ENCODE results near the gene STK16. TPM values are rescaled to one million over a fixed set of nuclear protein-coding genes. Genes with fewer than 3 reads are reported as not detected.

The STK16 gene
- total and polyA plus RNA-seq, 2 of the 13 experiments (the other 11 are each of a cell fraction or from before 2014, with no cell fraction given), result 28.0 to 50.9 TPM

DNA sequence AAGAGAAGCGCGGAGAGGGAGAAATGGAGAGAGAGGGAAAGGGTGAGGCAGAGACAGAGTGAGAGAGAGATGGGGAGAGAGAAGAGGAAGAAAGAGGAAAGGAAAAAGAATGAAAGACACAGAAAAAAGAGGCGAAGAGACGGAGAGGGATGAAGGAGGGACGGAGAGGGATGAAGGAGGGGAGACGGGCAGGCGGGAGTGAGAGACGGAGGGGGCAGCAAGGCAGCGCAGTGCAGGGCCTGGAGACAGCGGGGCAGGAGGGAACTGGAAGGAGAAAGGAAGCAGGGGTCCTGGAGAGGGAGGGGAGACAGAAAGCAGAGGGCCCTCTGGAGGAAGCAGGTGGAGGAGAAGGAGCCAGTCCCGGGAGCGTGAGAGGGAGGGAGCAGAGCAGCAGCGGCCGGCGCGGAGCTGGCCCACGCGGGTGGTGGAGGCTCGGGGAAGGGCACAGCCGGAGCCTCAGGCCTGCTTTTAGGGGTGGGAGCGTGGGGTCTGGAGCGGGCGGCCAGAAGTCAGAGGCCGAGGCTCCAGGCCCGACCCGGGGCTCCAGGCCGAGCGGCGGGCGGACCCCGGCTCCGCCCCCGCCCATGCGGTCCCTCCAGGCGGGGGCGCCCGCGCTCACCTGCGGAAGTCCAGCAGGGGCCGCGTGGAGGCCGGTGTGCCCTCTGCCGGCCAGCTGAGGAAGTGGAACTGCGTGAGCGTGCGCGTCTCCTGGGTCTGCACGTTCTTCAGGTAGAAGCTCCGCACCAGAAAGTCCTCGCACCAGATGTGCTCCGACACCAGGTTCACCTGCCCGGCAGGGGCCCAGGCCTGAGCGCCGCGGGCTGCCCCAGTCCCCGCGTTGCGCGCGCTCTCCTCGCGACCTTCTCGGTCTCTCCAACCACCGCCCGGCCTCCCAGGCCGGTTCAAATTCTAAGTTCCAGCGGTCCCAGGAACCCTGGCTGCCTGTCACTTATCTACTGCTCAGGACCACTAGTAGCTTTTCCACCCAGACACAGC lies 49.4 kb downstream of the STK16 start (continued):
- TF ChIP-seq, protein P1, sequence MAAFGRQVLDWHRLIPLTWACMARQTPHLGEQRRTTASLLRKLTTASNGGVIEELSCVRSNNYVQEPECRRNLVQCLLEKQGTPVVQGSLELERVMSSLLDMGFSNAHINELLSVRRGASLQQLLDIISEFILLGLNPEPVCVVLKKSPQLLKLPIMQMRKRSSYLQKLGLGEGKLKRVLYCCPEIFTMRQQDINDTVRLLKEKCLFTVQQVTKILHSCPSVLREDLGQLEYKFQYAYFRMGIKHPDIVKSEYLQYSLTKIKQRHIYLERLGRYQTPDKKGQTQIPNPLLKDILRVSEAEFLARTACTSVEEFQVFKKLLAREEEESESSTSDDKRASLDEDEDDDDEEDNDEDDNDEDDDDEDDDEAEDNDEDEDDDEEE (CRISPR knock-in tag; IDR thresholded peaks at IDR 0.05), result peak; percentile 63; the same call in 1 of the 2 replicates
- TF ChIP-seq POGZ (CRISPR knock-in tag; IDR thresholded peaks at IDR 0.05) (peak; percentile 78), ZNF660 (CRISPR knock-in tag; IDR thresholded peaks at IDR 0.05; ENCODE audit: borderline replicate concordance, low read depth) (no peak), TBX2 (CRISPR knock-in tag; IDR thresholded peaks at IDR 0.05; ENCODE audit: borderline replicate concordance) (peak; percentile 87), EEA1 (CRISPR knock-in tag; IDR thresholded peaks at IDR 0.05; ENCODE audit: borderline replicate concordance) (peak; percentile 89; the same call in 1 of the 2 replicates), ZNF552 (CRISPR knock-in tag; IDR thresholded peaks at IDR 0.05; ENCODE audit: borderline replicate concordance) (peak; percentile 54; the same call in 1 of the 2 replicates), ZNF709 (CRISPR knock-in tag; IDR thresholded peaks at IDR 0.05) (peak; percentile 80), MTA1 (CRISPR knock-in tag; IDR thresholded peaks at IDR 0.05; ENCODE audit: borderline replicate concordance) (peak; percentile 88; the same call in 1 of the 2 replicates), ATF7 (IDR thresholded peaks at IDR 0.05) (no peak), ATF7 (CRISPR knock-in tag; IDR thresholded peaks at IDR 0.05) (peak; percentile 76), ZNF841 (CRISPR knock-in tag; IDR thresholded peaks at IDR 0.05; ENCODE audit: borderline replicate concordance) (no peak), KLF9 (CRISPR knock-in tag; IDR thresholded peaks at IDR 0.05; ENCODE audit: low read depth) (0 out of 2 replicates have a peak, but pooled peaks have one; percentile 34), RBM22 (optimal IDR thresholded peaks at IDR 0.05; ENCODE audit: low read length) (no peak), ZNF138 (CRISPR knock-in tag; IDR thresholded peaks at IDR 0.05; ENCODE audit: low read depth) (peak; percentile 84; the same call in 1 of the 2 replicates), TOPORS (CRISPR knock-in tag; IDR thresholded peaks at IDR 0.05) (peak; percentile 80; the same call in 1 of the 2 replicates), SIX1 (CRISPR knock-in tag; IDR thresholded peaks at IDR 0.05; ENCODE audit: borderline replicate concordance) (no peak), ZNF160 (CRISPR knock-in tag; IDR thresholded peaks at IDR 0.05) (peak; percentile 67; the same call in 1 of the 2 replicates), ZNF343 (CRISPR knock-in tag; IDR thresholded peaks at IDR 0.05) (0 out of 2 replicates have a peak, but pooled peaks have one; percentile 88), SIN3B (IDR thresholded peaks at IDR 0.05; ENCODE audit: low read length) (no peak), KLF12 (CRISPR knock-in tag; IDR thresholded peaks at IDR 0.05; ENCODE audit: borderline replicate concordance) (peak; percentile 74; the same call in 1 of the 2 replicates)
- TF ChIP-seq, protein P2, sequence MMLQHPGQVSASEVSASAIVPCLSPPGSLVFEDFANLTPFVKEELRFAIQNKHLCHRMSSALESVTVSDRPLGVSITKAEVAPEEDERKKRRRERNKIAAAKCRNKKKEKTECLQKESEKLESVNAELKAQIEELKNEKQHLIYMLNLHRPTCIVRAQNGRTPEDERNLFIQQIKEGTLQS (CRISPR knock-in tag; IDR thresholded peaks at IDR 0.05), result peak; percentile 43
- TF ChIP-seq, protein P3, sequence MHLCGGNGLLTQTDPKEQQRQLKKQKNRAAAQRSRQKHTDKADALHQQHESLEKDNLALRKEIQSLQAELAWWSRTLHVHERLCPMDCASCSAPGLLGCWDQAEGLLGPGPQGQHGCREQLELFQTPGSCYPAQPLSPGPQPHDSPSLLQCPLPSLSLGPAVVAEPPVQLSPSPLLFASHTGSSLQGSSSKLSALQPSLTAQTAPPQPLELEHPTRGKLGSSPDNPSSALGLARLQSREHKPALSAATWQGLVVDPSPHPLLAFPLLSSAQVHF (CRISPR knock-in tag; IDR thresholded peaks at IDR 0.05), result no peak
- TF ChIP-seq, protein P4, sequence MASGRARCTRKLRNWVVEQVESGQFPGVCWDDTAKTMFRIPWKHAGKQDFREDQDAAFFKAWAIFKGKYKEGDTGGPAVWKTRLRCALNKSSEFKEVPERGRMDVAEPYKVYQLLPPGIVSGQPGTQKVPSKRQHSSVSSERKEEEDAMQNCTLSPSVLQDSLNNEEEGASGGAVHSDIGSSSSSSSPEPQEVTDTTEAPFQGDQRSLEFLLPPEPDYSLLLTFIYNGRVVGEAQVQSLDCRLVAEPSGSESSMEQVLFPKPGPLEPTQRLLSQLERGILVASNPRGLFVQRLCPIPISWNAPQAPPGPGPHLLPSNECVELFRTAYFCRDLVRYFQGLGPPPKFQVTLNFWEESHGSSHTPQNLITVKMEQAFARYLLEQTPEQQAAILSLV (CRISPR knock-in tag; IDR thresholded peaks at IDR 0.05; ENCODE audit: borderline replicate concordance), result peak; percentile 92; the same call in 1 of the 2 replicates
